Right lobe of liver (tissue), 4 donors: ENCODE measurements around the gene ITGA11.

Source experiments
- POLR2A ChIP-seq: fragments of 450-650 bp; IDR thresholded peaks from one replicate; pipeline ENCODE4 v1.6.1; 2017; ENCODE audit warnings: antibody characterized with exemption, mild to moderate bottlenecking
- TF ChIP-seq, protein P1 (sequence below), 4 donors: fragments of 200-600 bp in 3 of 4; fragments of 450-650 bp in 1 of 4; IDR thresholded peaks; one replicate each; pipeline versions ENCODE4 v1.5.1 to v1.8.0; 2016 to 2022; ENCODE audit warnings: antibody characterized with exemption in 4 of 4, mild to moderate bottlenecking in 2 of 4
- donor health status: DM: no; HTN: no; CAD: no.
- donor health status: DM: no; HTN: no; CAD: no.
- donor health status: DM: no; HTN: yes; CAD: no.

DNA sequence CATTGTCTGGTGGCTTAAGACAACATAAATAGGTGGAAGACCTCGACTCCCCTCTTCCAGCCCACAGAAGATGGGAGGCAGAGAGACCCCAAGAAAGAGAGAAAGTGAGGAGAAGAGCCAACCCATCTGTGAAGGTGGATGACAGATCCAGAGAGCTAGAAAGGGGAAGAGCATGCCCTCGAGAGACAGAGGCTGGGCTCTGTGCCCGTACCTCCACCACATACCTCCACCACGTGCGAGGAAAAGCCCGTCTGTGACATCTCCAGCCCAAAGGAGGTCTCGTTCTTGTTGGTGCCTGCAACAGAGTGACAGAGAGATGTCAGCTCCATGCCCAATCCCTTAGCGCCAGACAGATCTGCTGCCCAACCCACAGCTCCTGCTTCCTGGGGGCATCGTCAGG is 83.4 kb downstream of the ITGA11 start:
- TF ChIP-seq, protein P1, sequence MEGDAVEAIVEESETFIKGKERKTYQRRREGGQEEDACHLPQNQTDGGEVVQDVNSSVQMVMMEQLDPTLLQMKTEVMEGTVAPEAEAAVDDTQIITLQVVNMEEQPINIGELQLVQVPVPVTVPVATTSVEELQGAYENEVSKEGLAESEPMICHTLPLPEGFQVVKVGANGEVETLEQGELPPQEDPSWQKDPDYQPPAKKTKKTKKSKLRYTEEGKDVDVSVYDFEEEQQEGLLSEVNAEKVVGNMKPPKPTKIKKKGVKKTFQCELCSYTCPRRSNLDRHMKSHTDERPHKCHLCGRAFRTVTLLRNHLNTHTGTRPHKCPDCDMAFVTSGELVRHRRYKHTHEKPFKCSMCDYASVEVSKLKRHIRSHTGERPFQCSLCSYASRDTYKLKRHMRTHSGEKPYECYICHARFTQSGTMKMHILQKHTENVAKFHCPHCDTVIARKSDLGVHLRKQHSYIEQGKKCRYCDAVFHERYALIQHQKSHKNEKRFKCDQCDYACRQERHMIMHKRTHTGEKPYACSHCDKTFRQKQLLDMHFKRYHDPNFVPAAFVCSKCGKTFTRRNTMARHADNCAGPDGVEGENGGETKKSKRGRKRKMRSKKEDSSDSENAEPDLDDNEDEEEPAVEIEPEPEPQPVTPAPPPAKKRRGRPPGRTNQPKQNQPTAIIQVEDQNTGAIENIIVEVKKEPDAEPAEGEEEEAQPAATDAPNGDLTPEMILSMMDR (IDR thresholded peaks at IDR 0.05) = no peak
- no peak for TF ChIP-seq POLR2A
